Adrenal gland (tissue), 12 donors: Measurements from ENCODE around the gene HCK. TPM values are rescaled to one million over a fixed set of nuclear protein-coding genes. Genes with fewer than 3 reads are reported as not detected.

Source experiments
- DNase-seq, 7 donors: peaks; one replicate each; pipeline ENCODE4 v3.0.0-alpha.2; 2019 to 2020
- H3K27ac ChIP-seq, 5 donors: fragments of 200-600 bp; sonication (generic) in 4 of 5; 1 replicate in 3 of 5; 2 replicates in 2 of 5; pipeline versions ENCODE4 v1.5.1 to v1.8.0; 2016 to 2020; ENCODE audit warnings: mild to moderate bottlenecking in 1 of 5
- H3K27me3 ChIP-seq: fragments of 200-600 bp; 2 replicates; pipeline ENCODE4 v1.8.0; 2021
- H3K36me3 ChIP-seq, 2 donors: fragments of 200-600 bp; replicated peaks in 1 of 2; 1 replicate in 1 of 2; 2 replicates in 1 of 2; pipeline versions ENCODE4 v1.5.1 to v1.8.0; 2018 to 2022
- H3K4me1 ChIP-seq, 2 donors: fragments of 200-600 bp; replicated peaks in 1 of 2; 1 replicate in 1 of 2; 2 replicates in 1 of 2; pipeline versions ENCODE4 v1.5.1 to v1.8.0; 2018 to 2021
- H3K4me3 ChIP-seq, 4 donors: fragments of 200-600 bp; sonication (generic) in 3 of 4; one replicate each; pipeline ENCODE4 v1.5.1; 2016 to 2018
- H3K9me3 ChIP-seq, 3 donors: fragments of 200-600 bp; sonication (generic) in 1 of 3; replicated peaks in 1 of 3; 1 replicate in 2 of 3; 2 replicates in 1 of 3; pipeline versions ENCODE4 v1.5.1 to v1.8.0; 2016 to 2021
- POLR2A ChIP-seq, 2 donors: fragments of 450-650 bp; IDR thresholded peaks; one replicate each; pipeline ENCODE4 v1.6.1; 2017; ENCODE audit warnings: antibody characterized with exemption in 2 of 2, mild to moderate bottlenecking in 2 of 2, moderate library complexity in 1 of 2
- WGBS, 4 donors: extraction: QIAGEN DNeasy Blood & Tissue Kit in 2 of 4; methylation state at CpG; one replicate each; pipeline versions ENCODE4 v1.1.5 to v1.1.7; 2013 to 2017; 5-methylcytosine and 5-hydroxymethylcytosine counted together
- intact Hi-C, 2 donors: fragments of 100-400 bp; cut with DNase I; formaldehyde crosslinking; loops; one replicate each; pipeline versions ENCODE4 v1.14.1 to v1.15.0; 2022 to 2023
- polyA plus RNA-seq, 3 donors: library from polyadenylated mRNA; stranded (reverse); fragments of 200-250 nt in 2 of 3; fragments of 350-450 nt in 1 of 3; fragmentation: Illumina TruSeq in 1 of 3; extraction: RNeasy Lipid Tissue Mini Kit (QIAGEN cat#74804) in 1 of 3; gene quantifications; one replicate each; pipeline ENCODE4 v1.2.3, GENCODE V29; 2013 to 2014
- total RNA-seq, 9 donors: library from RNA; depleted of rRNA in 4 of 9; stranded (reverse); fragments of >200 nt in 4 of 9; fragments of 120-200 nt in 1 of 9; fragmentation: NEBNext Ultra II Directional in 1 of 9; extraction: Animal tissue kit (Norgen Biotek cat#: 25700) in 1 of 9; gene quantifications; one replicate each; pipeline versions ENCODE4 v1.1.0 to v1.2.4, GENCODE V29; 2013 to 2023
- TF ChIP-seq, protein P1 (sequence below), 6 experiments: fragments of 450-650 bp in 4 of 6; fragments of 200-600 bp in 2 of 6; sonication (generic) in 1 of 6; IDR thresholded peaks; 1 replicate in 5 of 6; 2 replicates in 1 of 6; pipeline versions ENCODE4 v1.5.1 to v1.8.0; 2016 to 2021; ENCODE audit warnings: antibody characterized with exemption in 6 of 6, mild to moderate bottlenecking in 2 of 6, moderate library complexity in 1 of 6
- donor health status: healthy with polysubstance abuse.
- donor health status: Bipolar disorder and iron deficiency.
- donor health status: DM: yes; HTN: yes; CAD: no.
- donor health status: DM: no; HTN: no; CAD: no.
- donor health status: DM: no; HTN: no; CAD: no.
- donor health status: DM: yes; HTN: yes; CAD: no.

HCK gene
- total and polyA plus RNA-seq, 12 donors: 3.7 to 49.8 (median 17.0) TPM

DNA sequence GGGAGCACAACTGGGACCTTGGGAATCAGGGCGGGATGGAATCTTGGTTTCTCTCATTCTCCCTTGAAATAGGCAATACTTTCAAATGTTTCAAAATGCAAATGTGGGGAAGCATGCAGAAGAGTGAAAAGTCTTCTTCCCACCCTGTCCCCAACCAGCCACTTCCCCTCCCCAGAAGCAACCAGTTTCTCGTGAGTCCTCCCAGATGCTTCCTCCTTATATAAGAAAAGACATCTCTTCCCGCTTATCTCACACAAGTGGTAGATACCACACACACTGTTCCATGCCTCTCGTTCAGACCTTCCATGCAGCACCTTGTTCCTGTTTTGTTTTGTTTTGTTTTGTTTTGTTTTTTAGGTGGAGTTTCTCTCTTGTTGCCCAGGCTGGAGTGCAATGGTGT is 25.1 kb downstream of the HCK start:
- H3K27ac ChIP-seq: no peak overlapping the region
- no peaks in the 10 kb centered on the region for H3K36me3 ChIP-seq
- TF ChIP-seq POLR2A (IDR thresholded peaks at IDR 0.05): no peak
- TF ChIP-seq, protein P1, sequence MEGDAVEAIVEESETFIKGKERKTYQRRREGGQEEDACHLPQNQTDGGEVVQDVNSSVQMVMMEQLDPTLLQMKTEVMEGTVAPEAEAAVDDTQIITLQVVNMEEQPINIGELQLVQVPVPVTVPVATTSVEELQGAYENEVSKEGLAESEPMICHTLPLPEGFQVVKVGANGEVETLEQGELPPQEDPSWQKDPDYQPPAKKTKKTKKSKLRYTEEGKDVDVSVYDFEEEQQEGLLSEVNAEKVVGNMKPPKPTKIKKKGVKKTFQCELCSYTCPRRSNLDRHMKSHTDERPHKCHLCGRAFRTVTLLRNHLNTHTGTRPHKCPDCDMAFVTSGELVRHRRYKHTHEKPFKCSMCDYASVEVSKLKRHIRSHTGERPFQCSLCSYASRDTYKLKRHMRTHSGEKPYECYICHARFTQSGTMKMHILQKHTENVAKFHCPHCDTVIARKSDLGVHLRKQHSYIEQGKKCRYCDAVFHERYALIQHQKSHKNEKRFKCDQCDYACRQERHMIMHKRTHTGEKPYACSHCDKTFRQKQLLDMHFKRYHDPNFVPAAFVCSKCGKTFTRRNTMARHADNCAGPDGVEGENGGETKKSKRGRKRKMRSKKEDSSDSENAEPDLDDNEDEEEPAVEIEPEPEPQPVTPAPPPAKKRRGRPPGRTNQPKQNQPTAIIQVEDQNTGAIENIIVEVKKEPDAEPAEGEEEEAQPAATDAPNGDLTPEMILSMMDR (IDR thresholded peaks at IDR 0.05): no peak
- intact Hi-C loops: no loop called here
- no peaks in the 10 kb centered on the region for H3K9me3 ChIP-seq
- DNase-seq: no peak
- H3K27me3 ChIP-seq: no peaks in the 10 kb centered on the region
- no peak overlapping the region for H3K4me3 ChIP-seq
- H3K4me1 ChIP-seq: no peaks in the 10 kb centered on the region
- 63 to 74% (median 68%) methylated on average over 4 of the region's 4 CpGs for WGBS, 4 donors

- WGBS, 4 donors: 74 to 100% (median 84%) methylated on average over 1 to 5 of the region's 5 CpGs
- H3K27ac ChIP-seq: no peak overlapping the region
- no peaks in the 10 kb centered on the region for H3K4me1 ChIP-seq
- no peaks in the 10 kb centered on the region for H3K9me3 ChIP-seq
- no peaks in the 10 kb centered on the region for H3K27me3 ChIP-seq
- H3K36me3 ChIP-seq: no peaks in the 10 kb centered on the region
- intact Hi-C loops: no loop called here
- H3K4me3 ChIP-seq: no peak overlapping the region
- no peak for DNase-seq
- TF ChIP-seq, protein P1 (IDR thresholded peaks at IDR 0.05): no peak
- no peak for TF ChIP-seq POLR2A (IDR thresholded peaks at IDR 0.05)
These were observed 26.3 kb downstream of the HCK start for GRCh38 chr20:32078322-32078721.

DNA sequence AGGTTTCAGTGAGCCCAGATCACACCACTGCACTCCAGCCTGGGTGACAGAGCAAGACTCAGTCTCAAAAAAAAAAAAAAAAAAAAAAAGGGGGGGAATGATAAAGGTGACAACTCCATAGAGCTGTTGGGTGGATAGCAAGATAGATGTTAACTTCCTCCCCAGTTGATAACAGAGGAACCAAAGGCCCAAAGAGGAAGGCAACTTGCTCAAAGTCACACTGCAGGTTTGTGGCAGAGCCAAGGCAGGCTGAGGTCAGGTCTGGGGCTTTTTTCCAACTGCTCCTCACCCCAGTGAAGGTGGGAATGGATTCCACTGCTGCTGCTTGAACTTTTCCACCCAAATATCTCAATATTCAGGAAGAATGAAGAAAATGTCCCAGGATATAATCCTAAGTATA is 26.7 kb downstream of the HCK start:
- no peaks in the 10 kb centered on the region for H3K36me3 ChIP-seq
- DNase-seq: no peak
- H3K4me3 ChIP-seq: no peak overlapping the region
- H3K9me3 ChIP-seq: no peaks in the 10 kb centered on the region
- no peaks in the 10 kb centered on the region for H3K27me3 ChIP-seq
- intact Hi-C loops: no loop called here
- no peaks in the 10 kb centered on the region for H3K4me1 ChIP-seq
- TF ChIP-seq POLR2A (IDR thresholded peaks at IDR 0.05): no peak
- TF ChIP-seq, protein P1 (IDR thresholded peaks at IDR 0.05): no peak
- H3K27ac ChIP-seq: no peak overlapping the region

DNA sequence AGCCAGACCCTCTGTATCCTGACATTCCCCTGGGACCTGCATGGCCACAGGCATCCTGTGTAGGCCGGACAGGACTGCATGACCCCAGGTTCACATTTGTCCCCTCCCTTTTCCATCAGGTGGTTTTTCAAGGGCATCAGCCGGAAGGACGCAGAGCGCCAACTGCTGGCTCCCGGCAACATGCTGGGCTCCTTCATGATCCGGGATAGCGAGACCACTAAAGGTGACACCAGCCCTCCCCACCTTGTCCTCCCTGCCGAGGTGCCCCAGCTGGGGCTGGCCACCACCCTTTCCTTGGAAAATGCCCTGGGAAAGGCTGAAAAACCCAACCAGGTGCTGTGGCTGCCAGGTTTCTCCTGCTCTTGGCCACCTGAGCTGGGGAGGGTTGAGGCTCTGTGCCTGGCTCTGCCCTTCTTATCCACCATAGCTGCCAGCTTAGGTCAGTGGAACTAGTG is 27.6 kb downstream of the HCK start:
- DNase-seq: no peak
- Histone ChIP-seq H3K4me1 (no peaks in the 10 kb centered on the region), H3K27ac (no peak overlapping the region), H3K9me3 (no peaks in the 10 kb centered on the region), H3K27me3 (no peaks in the 10 kb centered on the region), H3K36me3 (no peaks in the 10 kb centered on the region), H3K4me3 (no peak overlapping the region)
- intact Hi-C loops: loop anchor here in 1 of 2 donors (10.0 kb wide), 1 partner anchor 225 kb away; no protein-coding TSS in a partner anchor
- 59 to 71% (median 65%) methylated on average over 6 to 8 of the region's 8 CpGs for WGBS, 4 donors
- TF ChIP-seq POLR2A (IDR thresholded peaks at IDR 0.05): no peak
- TF ChIP-seq, protein P1 (IDR thresholded peaks at IDR 0.05): no peak
